ENCODE results near the gene FSD1L. TPM values are rescaled to one million over a fixed set of nuclear protein-coding genes. Genes with fewer than 3 reads are reported as not detected.

FSD1L gene
- total RNA-seq, 4 donors from 2014 or later = 0.23 to 2.2 (median 1.1) TPM

GRCh38 chr9:105418588-105419500, 29.0 kb upstream of the FSD1L start:
- TF ChIP-seq POLR2A (IDR thresholded peaks at IDR 0.05) (no peak), CTCF (IDR thresholded peaks at IDR 0.05) (no peak)
- intact Hi-C loops (cut with DNase I; ENCODE audit: low total_unique reads) = loop anchor here (10.0 kb wide), 1 partner anchor 264 kb away; no protein-coding TSS in a partner anchor
- no peak overlapping the region for H3K4me3 ChIP-seq (ENCODE audit: low read depth, poor library complexity, severe bottlenecking)
- DNase-seq (ENCODE audit: low spot score in 2 of 2) = no peak
- WGBS, 2 donors = 63 to 68% methylated on average over 3 of the region's 3 CpGs

GRCh38 chr9:105419816-105420597, 27.8 kb upstream of the FSD1L start:
- TF ChIP-seq CTCF (IDR thresholded peaks at IDR 0.05) (no peak), POLR2A (IDR thresholded peaks at IDR 0.05) (no peak)
- no peak overlapping the region for H3K4me3 ChIP-seq (ENCODE audit: low read depth, poor library complexity, severe bottlenecking)
- intact Hi-C loops (cut with DNase I; ENCODE audit: low total_unique reads) = loop anchor here (10.0 kb wide), 1 partner anchor 265 kb away; no protein-coding TSS in a partner anchor
- WGBS, 2 donors = 89 to 96% methylated on average over 10 of the region's 10 CpGs
- no peak for DNase-seq (ENCODE audit: low spot score in 2 of 2)

- no peak overlapping the region for H3K4me3 ChIP-seq (ENCODE audit: low read depth, poor library complexity, severe bottlenecking)
- TF ChIP-seq POLR2A (IDR thresholded peaks at IDR 0.05) (no peak), CTCF (IDR thresholded peaks at IDR 0.05) (no peak)
- WGBS, 2 donors = 92 to 98% methylated on average over 2 of the region's 2 CpGs
- intact Hi-C loops (cut with DNase I; ENCODE audit: low total_unique reads) = no loop called here
- DNase-seq (ENCODE audit: low spot score in 2 of 2) = no peak
Observed at GRCh38 chr9:105421154-105421553, 26.7 kb upstream of the FSD1L start.

- WGBS, 2 donors = 93 to 95% methylated on average over 5 of the region's 5 CpGs
- no peak for TF ChIP-seq CTCF (IDR thresholded peaks at IDR 0.05)
- TF ChIP-seq POLR2A (IDR thresholded peaks at IDR 0.05) = no peak
- intact Hi-C loops (cut with DNase I; ENCODE audit: low total_unique reads) = no loop called here
- no peak for DNase-seq (ENCODE audit: low spot score in 2 of 2)
- H3K4me3 ChIP-seq (ENCODE audit: low read depth, poor library complexity, severe bottlenecking) = no peak overlapping the region
Observed at GRCh38 chr9:105421864-105422263, 26.0 kb upstream of the FSD1L start.

- no peak for DNase-seq (ENCODE audit: low spot score in 2 of 2)
- TF ChIP-seq POLR2A (IDR thresholded peaks at IDR 0.05) (no peak), CTCF (IDR thresholded peaks at IDR 0.05) (no peak)
- intact Hi-C loops (cut with DNase I; ENCODE audit: low total_unique reads) = no loop called here
- whole genome bisulfite sequencing, 2 donors = 63 to 65% methylated on average over 2 of the region's 2 CpGs
- H3K4me3 ChIP-seq (ENCODE audit: low read depth, poor library complexity, severe bottlenecking) = no peak overlapping the region
Observed at GRCh38 chr9:105425816-105426433, 21.9 kb upstream of the FSD1L start.

All from lower leg skin (tissue), 4 donors.